Motor neuron (in vitro differentiated cells): Measurements from ENCODE around the gene BLOC1S4. TPM values are rescaled to one million over a fixed set of nuclear protein-coding genes. Genes with fewer than 3 reads are reported as not detected.

Experiments used
- ATAC-seq, 8 experiments: fragments of 200-7000 bp; cut with Tn5 transposase; replicated peaks in 6 of 8; 2 replicates each; pipeline ENCODE4 v1.8.0; 2021; ENCODE audit warnings: mild to moderate bottlenecking in 8 of 8, moderate library complexity in 8 of 8
- H3K27ac ChIP-seq, 2 donors: fragments of 250-450 bp; sonication (Bioruptor Pico); 2 replicates each; pipeline ENCODE4 v1.9.0; 2021; ENCODE audit warnings: antibody characterized with exemption in 2 of 2, mild to moderate bottlenecking in 2 of 2, moderate library complexity in 1 of 2
- H3K4me1 ChIP-seq, 2 donors: fragments of 250-450 bp; sonication (Bioruptor Pico); replicated peaks in 1 of 2; 2 replicates each; pipeline ENCODE4 v1.6.1; 2021; ENCODE audit warnings: antibody characterized with exemption in 2 of 2, mild to moderate bottlenecking in 2 of 2, moderate library complexity in 1 of 2
- H3K4me3 ChIP-seq, 5 donors: fragments of 250-450 bp; sonication (Bioruptor Pico); 2 replicates each; pipeline ENCODE4 v1.9.0; 2021; ENCODE audit warnings: antibody characterized with exemption in 5 of 5, mild to moderate bottlenecking in 5 of 5, moderate library complexity in 4 of 5
- WGBS, 10 experiments: fragments of 450-650 bp; shearing (Covaris generic); methylation state at CpG; one replicate each; pipeline ENCODE4 v1.0.0; 2022; 5-methylcytosine and 5-hydroxymethylcytosine counted together
- in situ Hi-C, 9 experiments: fragments of 400-800 bp; cut with MboI; loops; one replicate each; pipeline ENCODE4 v1.15.0; 2021; ENCODE audit warnings: low sequenced_read_pairs in 9 of 9, low pct_unique_long_range_greater_than_20kb in 2 of 9; ENCODE audit not compliant: unreplicated experiment in 9 of 9
- total RNA-seq, 8 experiments: library from RNA; unstranded; fragments of 300-600 nt; gene quantifications; 2 replicates each; pipeline versions ENCODE4 v1.2.3 to v1.2.4, GENCODE V29; 2022

Gene BLOC1S4
- total RNA-seq, 8 experiments from 2014 or later: 11.6 to 23.0 (median 14.6) TPM

GRCh38 chr4:6764976-6765620 lies 49.1 kb downstream of the BLOC1S4 start:
- in situ Hi-C loops: no loop called here
- no peak overlapping the region for H3K27ac ChIP-seq
- 48 to 100% (median 82%) methylated on average over 1 to 5 of the region's 11 CpGs; no CpG with 5 or more reads in 2 of the 10 experiments for WGBS, 10 experiments

GRCh38 chr4:6765703-6766102 lies 49.7 kb downstream of the BLOC1S4 start:
- in situ Hi-C loops: no loop called here
- Histone ChIP-seq H3K4me1 (peaks cover 0 to 3% of the 10 kb centered on the region in 2 donors), H3K27ac (no peak overlapping the region), H3K4me3 (no peak overlapping the region)
- WGBS, 10 experiments: 60 to 100% (median 82%) methylated on average over 1 to 2 of the region's 2 CpGs; no CpG with 5 or more reads in 2 of the 10 experiments
- ATAC-seq: no peak

More at GRCh38 chr4:6764976-6765620, 49.1 kb downstream of the BLOC1S4 start:
- ATAC-seq: no peak
- Histone ChIP-seq H3K4me1 (peaks cover 0 to 3% of the 10 kb centered on the region in 2 donors), H3K4me3 (no peak overlapping the region)

Other genes starting within 250 kb of the BLOC1S4 start
- 10 to 100 TPM in 2 of 8 experiments, 1 to 10 TPM in 5, under 1 TPM in 1; 0.24 to 32.4 (median 4.9) TPM for gene PPP2R2C, start 243.6 kb upstream of the BLOC1S4 start, total RNA-seq
- 10 to 100 TPM in 4 of 8 experiments, 1 to 10 TPM in 4; 4.0 to 36.3 (median 12.2) TPM for gene MAN2B2, start 141.0 kb upstream of the BLOC1S4 start, total RNA-seq
- gene MRFAP1, start 75.5 kb upstream of the BLOC1S4 start, total RNA-seq: 100 to 1,000 TPM; 185 to 378 (median 303) TPM
- 10 to 100 TPM in 1 of 8 experiments, 1 to 10 TPM in 4, under 1 TPM in 2, not detected in 1; 0.64 to 11.9 (median 2.3) TPM for gene S100P, start 22.3 kb upstream of the BLOC1S4 start, total RNA-seq
- 100 to 1,000 TPM in 3 of 8 experiments, 10 to 100 TPM in 5; 59.6 to 135 (median 91.4) TPM for gene MRFAP1L1, start 6.3 kb upstream of the BLOC1S4 start, total RNA-seq
- 10 to 100 TPM; 18.2 to 42.5 (median 35.8) TPM for gene KIAA0232, start 66.6 kb downstream of the BLOC1S4 start, total RNA-seq
- gene TBC1D14, start 193.7 kb downstream of the BLOC1S4 start, total RNA-seq: 10 to 100 TPM; 35.9 to 76.1 (median 49.8) TPM